OCI-LY7 (cell line): ENCODE results near the gene C12orf42. TPM values are rescaled to one million over a fixed set of nuclear protein-coding genes. Genes with fewer than 3 reads are reported as not detected.

Experiments used
- BruUV-seq: library from RNA; stranded (reverse); fragments of 400-500 nt; replicated peaks from 2 replicates; lab custom pipeline; 2021; lab: Mats Ljungman, UMichigan
- CTCF ChIA-PET: fragments of 300-600 bp; sonication (Branson Sonifier 250); formaldehyde crosslinking; loops from one replicate; lab custom pipeline; 2022; ENCODE audit warnings: antibody characterized with exemption; ENCODE audit not compliant: unreplicated experiment; lab: Charles Lee
- POLR2A ChIA-PET: fragments of 300-600 bp; sonication (Branson Sonifier 250); formaldehyde crosslinking; loops from one replicate; lab custom pipeline; 2022; ENCODE audit warnings: antibody characterized with exemption; lab: Charles Lee
- DNase-seq: peaks from one replicate; pipeline ENCODE4 v3.0.0-alpha.2; 2015; ENCODE audit warnings: low spot score
- H2AFZ ChIP-seq: fragments of 200-600 bp; sonication (generic), shearing (Covaris generic); 2 replicates; pipeline ENCODE4 v1.6.1; 2014; ENCODE audit warnings: mild to moderate bottlenecking, antibody characterized with exemption, low read length, moderate library complexity
- H3K27ac ChIP-seq: fragments of 200-600 bp; sonication (generic); 2 replicates; pipeline ENCODE4 v1.5.1; 2014; ENCODE audit warnings: mixed run types, low read depth, mild to moderate bottlenecking, moderate library complexity, low read length, inconsistent platforms; ENCODE audit not compliant: poor library complexity, severe bottlenecking
- H3K36me3 ChIP-seq: fragments of 200-600 bp; sonication (generic); 2 replicates; pipeline ENCODE4 v1.6.1; 2014; ENCODE audit warnings: mild to moderate bottlenecking, antibody characterized with exemption, low read length, moderate library complexity, mixed read lengths; ENCODE audit not compliant: insufficient read depth
- H3K4me1 ChIP-seq: fragments of 200-600 bp; sonication (generic); 2 replicates; pipeline ENCODE4 v1.5.1; 2014; ENCODE audit warnings: mild to moderate bottlenecking, low read length; ENCODE audit not compliant: insufficient read depth, poor library complexity, severe bottlenecking
- H3K4me2 ChIP-seq: fragments of 200-600 bp; sonication (generic); 2 replicates; pipeline ENCODE4 v1.6.1; 2014; ENCODE audit warnings: mild to moderate bottlenecking, low read length
- H3K4me3 ChIP-seq: fragments of 200-600 bp; sonication (generic); 2 replicates; pipeline ENCODE4 v1.5.1; 2014; ENCODE audit warnings: mild to moderate bottlenecking, low read depth, low read length; ENCODE audit not compliant: poor library complexity, severe bottlenecking
- H3K79me2 ChIP-seq: fragments of 200-600 bp; sonication (generic); 2 replicates; pipeline ENCODE4 v1.6.1; 2016; ENCODE audit warnings: low read depth, mild to moderate bottlenecking, low read length, moderate library complexity, mixed read lengths; ENCODE audit not compliant: insufficient read depth
- H3K9me2 ChIP-seq: fragments of 200-600 bp; sonication (generic); 2 replicates; pipeline ENCODE4 v1.6.1; 2016; ENCODE audit warnings: mild to moderate bottlenecking, low read length, mixed read lengths; ENCODE audit not compliant: insufficient read depth
- H3K9me3 ChIP-seq: fragments of 200-600 bp; sonication (generic); 2 replicates; pipeline ENCODE4 v1.6.1; 2014; ENCODE audit warnings: mild to moderate bottlenecking, mixed run types, low read length, mixed read lengths
- H4K20me1 ChIP-seq: fragments of 200-600 bp; sonication (generic); 2 replicates; pipeline ENCODE4 v1.6.1; 2014; ENCODE audit warnings: mild to moderate bottlenecking, antibody characterized with exemption, low read length, moderate library complexity, mixed read lengths; ENCODE audit not compliant: insufficient read depth
- EZH2phosphoT487 ChIP-seq: fragments of 200-600 bp; sonication (generic); IDR thresholded peaks from 2 replicates; pipeline ENCODE4 v1.6.1; 2018; ENCODE audit warnings: low read depth, borderline replicate concordance, mild to moderate bottlenecking, mixed run types, antibody characterized with exemption, low read length, moderate library complexity, mixed read lengths
- intact Hi-C: fragments of 100-400 bp; cut with micrococcal nuclease; formaldehyde crosslinking; loops from one replicate; pipeline ENCODE4 v1.10.0; 2022; ENCODE audit not compliant: unreplicated experiment
- total RNA-seq, 2 experiments: library from RNA; depleted of rRNA in 1 of 2; stranded (reverse); fragments of >200 nt in 1 of 2; shearing (Covaris generic) in 1 of 2; gene quantifications; 2 replicates each; pipeline ENCODE4 v1.2.3, GENCODE V29; 2014 to 2022
- TF ChIP-seq, protein P1 (sequence below): fragments of 200-600 bp; sonication (generic); conservative IDR thresholded peaks from 2 replicates; pipeline ENCODE4 v1.5.1; 2014; ENCODE audit warnings: mild to moderate bottlenecking, antibody characterized with exemption, low read length, moderate library complexity, mixed read lengths

C12orf42 gene
- total RNA-seq, 2 experiments from 2014 or later, result 1.2 TPM; not detected in 1

GRCh38 chr12:103421402-103421801 lies 74.4 kb downstream of the C12orf42 start:
- CTCF ChIA-PET, result no interaction called here
- TF ChIP-seq, protein P1, sequence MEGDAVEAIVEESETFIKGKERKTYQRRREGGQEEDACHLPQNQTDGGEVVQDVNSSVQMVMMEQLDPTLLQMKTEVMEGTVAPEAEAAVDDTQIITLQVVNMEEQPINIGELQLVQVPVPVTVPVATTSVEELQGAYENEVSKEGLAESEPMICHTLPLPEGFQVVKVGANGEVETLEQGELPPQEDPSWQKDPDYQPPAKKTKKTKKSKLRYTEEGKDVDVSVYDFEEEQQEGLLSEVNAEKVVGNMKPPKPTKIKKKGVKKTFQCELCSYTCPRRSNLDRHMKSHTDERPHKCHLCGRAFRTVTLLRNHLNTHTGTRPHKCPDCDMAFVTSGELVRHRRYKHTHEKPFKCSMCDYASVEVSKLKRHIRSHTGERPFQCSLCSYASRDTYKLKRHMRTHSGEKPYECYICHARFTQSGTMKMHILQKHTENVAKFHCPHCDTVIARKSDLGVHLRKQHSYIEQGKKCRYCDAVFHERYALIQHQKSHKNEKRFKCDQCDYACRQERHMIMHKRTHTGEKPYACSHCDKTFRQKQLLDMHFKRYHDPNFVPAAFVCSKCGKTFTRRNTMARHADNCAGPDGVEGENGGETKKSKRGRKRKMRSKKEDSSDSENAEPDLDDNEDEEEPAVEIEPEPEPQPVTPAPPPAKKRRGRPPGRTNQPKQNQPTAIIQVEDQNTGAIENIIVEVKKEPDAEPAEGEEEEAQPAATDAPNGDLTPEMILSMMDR, result no peak
- TF ChIP-seq EZH2phosphoT487, result no peak
- no peaks in the 10 kb centered on the region for H3K4me1 ChIP-seq
- H3K9me2 ChIP-seq, result no peaks in the 10 kb centered on the region
- H3K9me3 ChIP-seq, result no peaks in the 10 kb centered on the region
- intact Hi-C loops, result no loop called here
- H4K20me1 ChIP-seq, result no peaks in the 10 kb centered on the region
- H2AFZ ChIP-seq, result no peak overlapping the region
- no peak overlapping the region for H3K4me3 ChIP-seq
- no peaks in the 10 kb centered on the region for H3K36me3 ChIP-seq
- H3K4me2 ChIP-seq, result no peak overlapping the region
- no peaks in the 10 kb centered on the region for H3K79me2 ChIP-seq
- no peak for DNase-seq
- no TSS peak for BruUV-seq
- H3K27ac ChIP-seq, result no peak overlapping the region
- POLR2A ChIA-PET, result interaction anchor here (0.6 to 0.7 kb wide), 2 partner anchors 39 to 1203 kb away, joined by 3 to 4 read pairs; no protein-coding TSS in a partner anchor

- intact Hi-C loops, result no loop called here
- no peaks in the 10 kb centered on the region for H3K36me3 ChIP-seq
- BruUV-seq, result no TSS peak
- H3K4me1 ChIP-seq, result no peaks in the 10 kb centered on the region
- no peak overlapping the region for H2AFZ ChIP-seq
- POLR2A ChIA-PET, result no interaction called here
- no peak overlapping the region for H3K4me3 ChIP-seq
- H3K9me2 ChIP-seq, result no peaks in the 10 kb centered on the region
- H3K9me3 ChIP-seq, result no peaks in the 10 kb centered on the region
- H4K20me1 ChIP-seq, result no peaks in the 10 kb centered on the region
- no peak overlapping the region for H3K4me2 ChIP-seq
- TF ChIP-seq EZH2phosphoT487, result no peak
- TF ChIP-seq, protein P1, result no peak
- no peak for DNase-seq
- no peak overlapping the region for H3K27ac ChIP-seq
- no peaks in the 10 kb centered on the region for H3K79me2 ChIP-seq
- CTCF ChIA-PET, result no interaction called here
Observed at GRCh38 chr12:103415681-103416080, 80.1 kb downstream of the C12orf42 start.

DNA sequence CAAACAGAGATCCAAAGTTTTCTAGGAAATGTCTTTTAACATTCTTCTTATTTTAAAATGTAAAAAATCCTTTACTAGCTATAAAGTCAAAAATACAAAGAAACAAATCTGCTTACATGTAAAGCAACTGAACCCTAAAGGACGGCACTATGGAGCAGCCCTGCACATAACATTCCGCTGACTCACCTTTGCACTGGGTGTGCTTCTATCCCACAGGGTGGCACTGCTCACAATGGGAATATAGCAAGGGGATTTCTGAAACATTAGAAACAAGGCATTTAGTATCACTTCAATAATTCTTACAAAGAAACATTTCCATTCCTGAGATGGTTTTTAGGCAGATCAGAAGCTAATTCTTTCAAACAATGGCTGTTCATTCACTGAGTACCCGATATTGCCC lies 94.3 kb downstream of the C12orf42 start:
- no peak overlapping the region for H2AFZ ChIP-seq
- ChIA-PET POLR2A (no interaction called here), CTCF (no interaction called here)
- no peak overlapping the region for H3K27ac ChIP-seq
- TF ChIP-seq, protein P1, result peak; percentile 42
- TF ChIP-seq EZH2phosphoT487, result no peak
- H3K9me2 ChIP-seq, result no peaks in the 10 kb centered on the region
- intact Hi-C loops, result no loop called here
- no peak overlapping the region for H3K4me2 ChIP-seq
- no peaks in the 10 kb centered on the region for H3K4me1 ChIP-seq
- H3K4me3 ChIP-seq, result no peak overlapping the region
- no TSS peak for BruUV-seq
- H3K9me3 ChIP-seq, result no peaks in the 10 kb centered on the region
- no peaks in the 10 kb centered on the region for H3K36me3 ChIP-seq
- peak; percentile 9 for DNase-seq
- H3K79me2 ChIP-seq, result no peaks in the 10 kb centered on the region
- no peaks in the 10 kb centered on the region for H4K20me1 ChIP-seq
